HG03378 (cell line): Measurements from ENCODE around the gene VPS26A.
"Not testable (repeated sequence)": the region's sequence is repeated elsewhere in the genome, so short reads cannot be mapped to it uniquely, and the experiment has no call there.

Experiments
- ATAC-seq: cut with Tn5 transposase; IDR thresholded peaks from one replicate; pipeline ENCODE4 v1.9.1; 2021; ENCODE audit warnings: mild to moderate bottlenecking, moderate library complexity; ENCODE audit not compliant: unreplicated experiment

VPS26A gene

GRCh38 chr10:69175326-69175725 lies 51.3 kb downstream of the VPS26A start:
- ATAC-seq: not testable (repeated sequence)

- no peak for ATAC-seq
These were observed 52.8 kb downstream of the VPS26A start for GRCh38 chr10:69176823-69177222.

GRCh38 chr10:69179089-69179742 lies 55.2 kb downstream of the VPS26A start:
- peak; percentile 31 for ATAC-seq

- peak; percentile 83 for ATAC-seq
These were observed 56.0 kb downstream of the VPS26A start, which contains the start of gene SUPV3L1 for GRCh38 chr10:69179743-69180524. Gene SUPV3L1 (plus strand): TSS chr10:69180234. CDS start chr10:69180292, 58 bp downstream.

DNA sequence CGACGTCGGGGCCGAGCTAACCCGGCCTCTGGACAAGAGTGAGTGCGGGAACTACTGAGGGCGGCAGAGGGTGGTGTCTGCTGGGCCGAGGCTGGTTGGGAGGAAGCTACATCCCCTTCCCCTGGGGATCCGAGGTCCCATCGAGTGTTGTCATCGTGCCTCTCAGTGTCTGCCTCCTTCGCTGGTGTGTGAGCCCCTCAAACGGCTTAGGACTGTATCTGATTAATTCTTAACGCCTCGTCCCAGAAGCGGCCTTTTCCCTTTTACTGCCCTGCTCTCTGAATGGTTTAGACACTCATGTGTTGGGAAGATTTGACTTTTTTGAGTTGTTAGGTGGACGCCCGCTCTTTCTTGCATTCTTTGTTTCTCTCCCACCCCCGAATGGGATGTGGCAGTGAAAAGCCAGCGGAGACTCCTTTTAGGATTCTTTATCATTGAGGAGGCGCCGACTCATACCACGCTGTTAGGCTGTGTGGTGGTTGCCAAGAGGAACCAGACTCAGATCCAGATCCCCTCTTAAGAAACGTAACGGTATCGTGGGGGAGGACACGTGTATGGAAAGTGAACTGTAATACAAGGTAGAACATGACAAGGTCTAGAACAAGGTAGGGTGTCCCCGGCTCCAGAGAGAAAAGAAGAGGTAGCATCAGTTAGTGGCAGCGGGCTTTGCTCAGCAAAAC lies 56.7 kb downstream of the VPS26A start:
- ATAC-seq: no peak

DNA sequence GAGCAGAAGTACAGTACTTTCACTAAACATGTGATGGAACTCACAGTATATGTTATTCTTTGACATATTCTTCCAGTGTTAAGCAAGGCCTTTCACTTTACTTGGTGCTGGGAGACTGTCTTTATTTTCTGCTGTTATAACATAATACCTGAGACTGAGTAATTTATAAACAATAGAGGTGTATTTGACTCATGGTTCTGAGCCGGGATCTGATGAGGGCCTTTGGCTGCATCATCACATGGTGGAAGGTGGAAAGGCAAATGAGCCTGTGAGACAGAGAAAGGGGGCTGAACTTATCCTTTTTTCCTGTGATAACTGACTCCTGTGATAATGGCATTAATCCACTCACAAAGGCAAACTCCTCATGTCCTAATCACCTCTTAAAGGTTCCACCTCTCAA lies 57.5 kb downstream of the VPS26A start:
- ATAC-seq: no peak

- no peak for ATAC-seq
These were observed 58.0 kb downstream of the VPS26A start for GRCh38 chr10:69182005-69182404.

- no peak for ATAC-seq
These were observed 62.5 kb downstream of the VPS26A start for GRCh38 chr10:69186524-69186923.

- ATAC-seq: no peak
These were observed 77.1 kb downstream of the VPS26A start for GRCh38 chr10:69201045-69201444.

DNA sequence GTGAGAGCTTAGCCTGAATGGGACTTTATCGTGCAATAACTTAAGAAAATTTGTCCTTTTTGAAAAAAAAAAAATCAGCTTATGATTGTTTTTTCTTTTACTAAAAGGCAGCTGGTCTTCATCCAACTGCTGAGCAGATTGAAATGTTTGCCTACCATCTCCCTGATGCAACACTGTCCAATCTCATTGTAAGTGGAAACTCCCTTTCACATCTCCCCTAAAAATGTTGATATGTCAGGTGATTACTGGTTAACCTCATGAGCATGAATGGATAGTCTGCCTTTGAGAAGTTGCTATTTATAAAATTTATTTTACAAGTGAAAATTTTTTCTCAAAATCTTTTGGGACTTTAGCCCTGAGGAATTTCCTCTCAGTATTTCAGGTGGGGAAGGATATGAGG lies 78.4 kb downstream of the VPS26A start:
- no peak for ATAC-seq

DNA sequence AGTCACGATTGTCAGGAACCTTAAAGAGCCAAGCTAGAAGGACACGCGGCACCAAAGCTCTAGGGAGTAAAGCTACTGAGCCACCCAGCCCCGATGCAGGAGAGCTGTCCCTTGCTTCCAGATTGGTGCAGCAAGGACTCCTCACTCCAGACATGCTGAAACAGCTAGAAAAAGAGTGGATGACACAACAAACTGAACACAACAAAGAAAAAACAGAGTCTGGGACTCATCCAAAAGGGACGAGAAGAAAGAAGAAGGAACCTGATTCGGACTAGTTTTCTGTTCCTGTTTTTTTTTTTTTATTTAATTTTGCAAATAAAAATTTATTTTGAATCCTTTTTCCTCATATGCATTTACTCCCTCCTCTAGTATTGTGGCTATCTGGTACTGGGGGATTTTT lies 84.8 kb downstream of the VPS26A start:
- no peak for ATAC-seq

- no peak for ATAC-seq
These were observed 86.0 kb downstream of the VPS26A start for GRCh38 chr10:69209787-69210484.

DNA sequence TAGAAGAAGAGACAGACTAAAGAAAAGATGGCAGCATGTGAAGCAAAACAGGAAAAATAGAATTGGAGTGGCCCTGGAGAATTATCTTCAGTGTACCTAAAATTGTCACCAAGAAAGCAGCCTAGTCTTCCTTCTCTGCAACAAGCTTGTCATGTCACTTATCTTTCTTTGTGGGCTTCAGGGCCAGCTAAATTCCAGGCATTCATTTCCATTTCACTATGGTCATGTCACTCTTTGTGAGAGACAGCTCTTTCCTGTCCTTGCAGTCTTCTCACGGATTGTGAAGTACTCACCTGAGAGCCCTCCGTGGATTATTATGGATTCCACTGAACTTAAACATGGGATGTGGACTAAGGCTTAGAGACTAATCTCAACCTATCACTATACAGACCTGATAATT lies 87.1 kb downstream of the VPS26A start:
- ATAC-seq: no peak

DNA sequence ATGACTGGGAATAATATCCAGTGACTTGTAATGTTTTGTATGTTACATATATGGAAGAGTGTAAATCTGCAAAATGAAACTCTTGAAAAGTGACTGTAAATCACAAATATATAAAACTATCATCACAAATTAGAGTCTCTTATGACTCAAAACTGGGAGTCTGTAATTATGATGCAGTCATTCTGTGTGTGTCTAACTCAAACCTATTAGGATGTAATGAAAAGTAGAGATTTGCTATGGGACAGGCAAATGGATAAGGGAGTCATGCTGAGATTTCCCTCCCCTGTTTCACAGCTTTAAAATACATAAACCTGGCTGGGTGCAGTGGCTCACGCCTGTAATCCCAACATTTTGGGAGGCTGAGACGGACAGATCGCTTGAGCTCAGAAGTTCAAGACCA lies 87.5 kb downstream of the VPS26A start:
- ATAC-seq: no peak

DNA sequence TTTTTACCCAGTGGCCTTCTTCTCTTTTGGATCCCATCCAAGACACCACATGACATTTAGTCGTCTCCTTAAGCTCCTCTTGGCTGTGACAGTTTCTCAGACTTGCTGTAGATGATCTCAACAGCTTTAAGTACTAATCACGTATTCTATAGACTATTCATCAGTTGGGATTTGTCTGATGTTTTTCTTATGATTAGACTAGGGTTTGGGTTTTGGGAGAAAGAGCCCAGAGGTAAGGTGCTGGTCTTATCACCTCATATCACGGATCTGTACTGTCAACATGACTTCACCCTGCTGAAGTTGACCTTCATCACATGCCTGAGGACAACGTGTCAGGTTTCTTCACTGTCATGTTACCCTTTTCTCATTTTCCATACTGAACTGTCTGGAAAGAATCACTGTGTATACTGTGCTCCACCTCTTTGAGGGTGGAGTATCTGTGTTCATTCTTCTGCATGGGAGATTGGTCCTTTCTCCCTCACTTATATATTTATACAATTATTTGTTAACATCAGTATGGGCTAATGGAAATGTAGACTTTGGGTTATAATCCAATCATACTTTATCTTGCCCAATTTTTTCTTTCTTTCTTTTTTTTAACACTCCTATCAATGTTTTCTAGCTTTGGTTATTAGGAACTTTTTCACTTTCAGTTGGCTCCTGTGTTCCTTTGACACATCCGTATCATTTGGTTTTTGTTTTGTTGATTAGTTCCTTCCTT lies 89.8 kb downstream of the VPS26A start:
- no peak for ATAC-seq

DNA sequence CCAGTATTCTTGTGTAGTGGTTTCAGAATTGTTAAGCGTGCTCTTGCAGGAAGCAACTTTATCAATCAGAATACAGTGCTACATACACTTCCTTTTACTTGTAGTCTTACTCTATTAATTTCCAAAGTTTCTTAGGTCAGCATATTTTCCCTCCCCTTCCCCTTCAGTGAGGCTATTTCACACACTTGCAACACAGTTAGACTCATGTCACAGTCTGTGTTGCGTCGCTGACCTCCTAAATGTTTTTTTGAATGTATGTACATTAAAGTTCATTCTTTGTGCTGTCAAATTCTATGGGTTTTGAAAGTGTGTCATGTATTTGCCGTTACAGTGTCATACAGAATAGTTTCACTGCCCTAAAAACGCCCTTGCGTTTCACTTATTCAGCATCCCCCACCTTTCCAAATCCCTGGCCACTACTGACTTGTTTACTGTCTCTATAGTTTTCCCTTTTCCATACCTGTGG lies 90.7 kb downstream of the VPS26A start:
- no peak for ATAC-seq

- ATAC-seq: no peak
These were observed 91.6 kb downstream of the VPS26A start for GRCh38 chr10:69215405-69216171.

DNA sequence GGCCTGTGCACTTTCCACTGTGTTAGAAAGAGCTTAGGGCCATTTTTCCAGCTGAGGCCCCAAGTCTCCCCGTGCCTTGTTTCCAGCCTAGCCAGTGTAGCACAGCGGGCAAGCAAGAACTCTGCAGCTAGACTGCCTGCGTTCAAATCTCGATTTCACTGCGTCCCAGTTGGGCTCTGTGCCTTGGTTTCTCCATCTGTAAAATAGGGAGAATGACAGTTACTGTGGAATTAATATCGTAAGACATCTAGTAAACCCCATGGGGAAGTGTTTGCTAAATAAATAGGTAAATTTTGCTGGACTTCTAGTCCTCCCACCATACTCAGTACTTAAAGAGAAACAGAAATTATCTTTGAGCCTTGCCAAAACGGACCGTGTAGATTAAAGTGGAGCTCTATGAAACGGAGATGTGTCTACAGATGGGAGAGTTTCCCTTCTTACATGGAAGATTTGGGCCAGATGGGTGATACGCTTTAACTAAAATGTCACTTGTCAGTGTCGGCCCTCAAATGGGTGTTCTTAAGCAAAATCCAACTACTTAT lies 92.7 kb downstream of the VPS26A start:
- no peak for ATAC-seq

DNA sequence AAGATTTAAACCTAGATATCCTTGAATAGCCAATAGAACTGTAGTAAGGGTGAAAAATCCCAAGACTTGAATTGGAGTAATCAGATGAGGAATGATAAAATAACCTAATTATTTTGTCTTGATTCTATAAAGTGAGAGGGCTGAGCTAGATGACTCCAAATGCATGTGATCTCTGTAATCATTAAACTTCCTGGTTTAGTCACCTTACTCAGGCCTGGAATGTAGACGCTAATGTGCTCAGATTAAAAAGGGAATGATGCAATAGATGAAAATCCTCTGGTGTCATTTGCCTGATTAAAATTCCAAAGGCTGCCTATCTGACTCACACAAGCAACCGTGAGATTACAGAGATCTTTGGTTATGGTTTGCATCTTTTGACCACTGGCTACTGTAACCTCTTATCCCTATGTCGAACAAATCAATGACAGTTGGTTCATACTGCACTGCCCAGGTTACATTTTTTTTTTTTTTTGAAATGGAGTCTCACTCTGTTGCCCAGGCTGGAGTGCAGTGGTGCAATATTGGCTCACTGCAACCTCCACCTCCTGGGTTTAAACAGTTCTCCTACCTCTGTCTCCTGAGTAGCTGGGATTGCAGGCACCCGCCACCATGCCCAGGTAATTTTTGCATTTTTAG lies 93.3 kb downstream of the VPS26A start:
- no peak for ATAC-seq
